Liver (tissue), 9 donors: ENCODE measurements around the gene AQP6. TPM values are rescaled to one million over a fixed set of nuclear protein-coding genes. Genes with fewer than 3 reads are reported as not detected.

Source experiments
- DNase-seq: peaks from one replicate; pipeline ENCODE4 v3.0.0-alpha.2; 2017; ENCODE audit warnings: low spot score
- H3K27ac ChIP-seq, 2 donors: one replicate each; pipeline ENCODE4 v1.7.0; 2013; ENCODE audit warnings: inconsistent platforms in 2 of 2, low read length in 2 of 2, control low read depth in 1 of 2, low read depth in 1 of 2, mild to moderate bottlenecking in 1 of 2
- H3K27me3 ChIP-seq, 4 donors: one replicate each; pipeline versions ENCODE4 v1.6.1 to v1.7.0; 2013; ENCODE audit warnings: low read length in 3 of 4, inconsistent platforms in 1 of 4, mild to moderate bottlenecking in 1 of 4, moderate library complexity in 1 of 4; ENCODE audit not compliant: control insufficient read depth in 4 of 4, insufficient read depth in 4 of 4
- H3K36me3 ChIP-seq, 4 donors: one replicate each; pipeline versions ENCODE4 v1.6.1 to v1.7.0; 2013; ENCODE audit warnings: low read length in 3 of 4, mild to moderate bottlenecking in 3 of 4, low read depth in 1 of 4, moderate library complexity in 1 of 4; ENCODE audit not compliant: control insufficient read depth in 4 of 4, insufficient read depth in 3 of 4
- H3K4me1 ChIP-seq, 4 donors: one replicate each; pipeline versions ENCODE4 v1.6.1 to v1.7.0; 2013; ENCODE audit warnings: low read length in 3 of 4, mild to moderate bottlenecking in 3 of 4, moderate library complexity in 1 of 4; ENCODE audit not compliant: control insufficient read depth in 4 of 4, insufficient read depth in 4 of 4
- H3K4me3 ChIP-seq, 3 donors: one replicate each; pipeline versions ENCODE4 v1.6.1 to v1.7.0; 2013; ENCODE audit warnings: low read length in 3 of 3, control low read depth in 1 of 3, low read depth in 1 of 3, mild to moderate bottlenecking in 1 of 3
- H3K9ac ChIP-seq, 2 donors: one replicate each; pipeline ENCODE4 v1.7.0; 2013; ENCODE audit warnings: low read length in 2 of 2, mild to moderate bottlenecking in 2 of 2, moderate library complexity in 2 of 2, control low read depth in 1 of 2, low read depth in 1 of 2
- H3K9me3 ChIP-seq, 4 donors: one replicate each; pipeline versions ENCODE4 v1.6.1 to v1.7.0; 2013; ENCODE audit warnings: low read length in 3 of 4; ENCODE audit not compliant: control insufficient read depth in 4 of 4
- EGR1 ChIP-seq, 2 donors: IDR thresholded peaks; 2 replicates each; pipeline ENCODE4 v1.6.1; 2016 to 2018; ENCODE audit warnings: antibody characterized with exemption in 2 of 2, low read depth in 2 of 2
- FOXA1 ChIP-seq: IDR thresholded peaks from 2 replicates; pipeline ENCODE4 v1.6.1; 2016; ENCODE audit warnings: antibody characterized with exemption
- FOXA2 ChIP-seq: IDR thresholded peaks from 2 replicates; pipeline ENCODE4 v1.6.1; 2016; ENCODE audit warnings: antibody characterized with exemption
- GABPA ChIP-seq, 2 donors: IDR thresholded peaks in 1 of 2; conservative IDR thresholded peaks in 1 of 2; 2 replicates each; pipeline ENCODE4 v1.6.1; 2016; ENCODE audit warnings: antibody characterized with exemption in 2 of 2, mild to moderate bottlenecking in 1 of 2, moderate library complexity in 1 of 2
- HNF4A ChIP-seq, 2 donors: conservative IDR thresholded peaks; 2 replicates each; pipeline ENCODE4 v1.6.1; 2016; ENCODE audit warnings: antibody characterized with exemption in 2 of 2, mild to moderate bottlenecking in 2 of 2
- HNF4G ChIP-seq: IDR thresholded peaks from 2 replicates; pipeline ENCODE4 v1.6.1; 2016; ENCODE audit warnings: antibody characterized with exemption
- JUND ChIP-seq, 2 donors: IDR thresholded peaks; 2 replicates each; pipeline ENCODE4 v1.6.1; 2016; ENCODE audit warnings: antibody characterized with exemption in 2 of 2
- NR2F2 ChIP-seq: IDR thresholded peaks from 2 replicates; pipeline ENCODE4 v1.6.1; 2016; ENCODE audit warnings: antibody characterized with exemption
- RAD21 ChIP-seq, 2 donors: IDR thresholded peaks; 2 replicates each; pipeline ENCODE4 v1.6.1; 2016; ENCODE audit warnings: antibody characterized with exemption in 2 of 2, mild to moderate bottlenecking in 2 of 2
- RXRA ChIP-seq, 2 donors: IDR thresholded peaks; 2 replicates each; pipeline ENCODE4 v1.6.1; 2017 to 2018; ENCODE audit warnings: antibody characterized with exemption in 2 of 2, mild to moderate bottlenecking in 1 of 2
- SP1 ChIP-seq: IDR thresholded peaks from 2 replicates; pipeline ENCODE4 v1.6.1; 2018; ENCODE audit warnings: antibody characterized with exemption, mild to moderate bottlenecking
- TAF1 ChIP-seq: conservative IDR thresholded peaks from 2 replicates; pipeline ENCODE4 v1.6.1; 2016; ENCODE audit warnings: antibody characterized with exemption, mild to moderate bottlenecking
- YY1 ChIP-seq: IDR thresholded peaks from 2 replicates; pipeline ENCODE4 v1.6.1; 2016; ENCODE audit warnings: antibody characterized with exemption, mild to moderate bottlenecking
- WGBS: extraction: QIAGEN DNeasy Blood & Tissue Kit; methylation state at CpG from one replicate; pipeline ENCODE4 v1.1.7; 2013; 5-methylcytosine and 5-hydroxymethylcytosine counted together
- polyA plus RNA-seq, 2 donors: library from polyadenylated mRNA; stranded (reverse) in 1 of 2; unstranded in 1 of 2; fragments of 200-250 nt in 1 of 2; fragments of >200 nt in 1 of 2; fragmentation: Nextera tagmentation in 1 of 2; extraction: Ambion mirVana in 1 of 2; gene quantifications; one replicate each; pipeline versions ENCODE4 v1.2.1 to v1.2.3, GENCODE V29; 2013 to 2015
- total RNA-seq, 2 donors: library from RNA; depleted of rRNA; stranded (reverse); fragments of >200 nt; gene quantifications; one replicate each; pipeline ENCODE4 v1.2.3, GENCODE V29; 2014
- TF ChIP-seq, protein P1 (sequence below): IDR thresholded peaks from 2 replicates; pipeline ENCODE4 v1.6.1; 2016; ENCODE audit warnings: antibody characterized with exemption
- TF ChIP-seq, protein P2 (sequence below): IDR thresholded peaks from 2 replicates; pipeline ENCODE4 v1.6.1; 2016; ENCODE audit warnings: antibody characterized with exemption
- TF ChIP-seq, protein P3 (sequence below): IDR thresholded peaks from 2 replicates; pipeline ENCODE4 v1.6.1; 2016; ENCODE audit warnings: antibody characterized with exemption
- TF ChIP-seq, protein P4 (sequence below): IDR thresholded peaks from 2 replicates; pipeline ENCODE4 v1.6.1; 2016; ENCODE audit warnings: antibody characterized with exemption, mild to moderate bottlenecking
- TF ChIP-seq, protein P5 (sequence below): fragments of 150-350 bp; IDR thresholded peaks from 2 replicates; pipeline ENCODE4 v1.5.1; 2017; ENCODE audit warnings: improper control_type of control experiment, low read depth, low read length; ENCODE audit not compliant: missing input control
- donor health status: healthy.
- donor health status: healthy.
- donor health status: healthy.
- donor health status: healthy.
- donor health status: healthy.

The AQP6 gene
- total and polyA plus RNA-seq, 4 donors, result 0.05 to 0.11 TPM; not detected in 2

DNA sequence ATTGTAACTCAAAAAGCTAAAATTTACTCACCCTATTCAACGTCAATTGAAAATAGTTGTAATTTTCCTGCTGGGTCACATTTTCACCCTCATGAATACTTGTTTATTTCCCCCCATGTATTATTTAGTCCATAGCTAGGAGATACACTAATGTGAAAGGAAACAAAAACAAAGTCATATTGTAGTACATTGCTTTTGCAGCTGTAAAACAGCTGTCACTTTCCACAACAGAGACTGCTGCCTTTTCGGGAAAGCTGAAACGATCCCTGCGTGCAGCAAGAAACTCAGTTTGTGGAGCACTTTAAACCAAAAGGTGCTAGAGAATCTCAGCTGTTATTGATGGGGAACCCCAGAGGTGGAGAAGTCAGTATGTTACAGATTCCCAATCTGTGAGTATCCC is 48.3 kb downstream of the AQP6 start:
- DNase-seq, result no peak
- no peaks in the 10 kb centered on the region for H3K9me3 ChIP-seq
- no peaks in the 10 kb centered on the region for H3K27me3 ChIP-seq
- no peak overlapping the region for H3K4me3 ChIP-seq
- H3K36me3 ChIP-seq, result no peaks in the 10 kb centered on the region
- peaks cover 3 to 11% (median 8%) of the 10 kb centered on the region in 4 donors for H3K4me1 ChIP-seq
- TF ChIP-seq RAD21 (IDR thresholded peaks at IDR 0.05), result no peak
- no peak for TF ChIP-seq SP1
- TF ChIP-seq GABPA (IDR thresholded peaks at IDR 0.05 in 1 of 2, conservative IDR thresholded peaks at IDR 0.05 in 1 of 2), result no peak
- TF ChIP-seq HNF4A (conservative IDR thresholded peaks at IDR 0.05), result no peak
- TF ChIP-seq EGR1 (IDR thresholded peaks at IDR 0.05; ENCODE audit: low read depth in 2 of 2), result no peak
- no peak for TF ChIP-seq NR2F2
- no peak for TF ChIP-seq JUND (IDR thresholded peaks at IDR 0.05)
- no peak for TF ChIP-seq HNF4G
- TF ChIP-seq, protein P1, sequence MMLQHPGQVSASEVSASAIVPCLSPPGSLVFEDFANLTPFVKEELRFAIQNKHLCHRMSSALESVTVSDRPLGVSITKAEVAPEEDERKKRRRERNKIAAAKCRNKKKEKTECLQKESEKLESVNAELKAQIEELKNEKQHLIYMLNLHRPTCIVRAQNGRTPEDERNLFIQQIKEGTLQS, result no peak
- TF ChIP-seq, protein P2, sequence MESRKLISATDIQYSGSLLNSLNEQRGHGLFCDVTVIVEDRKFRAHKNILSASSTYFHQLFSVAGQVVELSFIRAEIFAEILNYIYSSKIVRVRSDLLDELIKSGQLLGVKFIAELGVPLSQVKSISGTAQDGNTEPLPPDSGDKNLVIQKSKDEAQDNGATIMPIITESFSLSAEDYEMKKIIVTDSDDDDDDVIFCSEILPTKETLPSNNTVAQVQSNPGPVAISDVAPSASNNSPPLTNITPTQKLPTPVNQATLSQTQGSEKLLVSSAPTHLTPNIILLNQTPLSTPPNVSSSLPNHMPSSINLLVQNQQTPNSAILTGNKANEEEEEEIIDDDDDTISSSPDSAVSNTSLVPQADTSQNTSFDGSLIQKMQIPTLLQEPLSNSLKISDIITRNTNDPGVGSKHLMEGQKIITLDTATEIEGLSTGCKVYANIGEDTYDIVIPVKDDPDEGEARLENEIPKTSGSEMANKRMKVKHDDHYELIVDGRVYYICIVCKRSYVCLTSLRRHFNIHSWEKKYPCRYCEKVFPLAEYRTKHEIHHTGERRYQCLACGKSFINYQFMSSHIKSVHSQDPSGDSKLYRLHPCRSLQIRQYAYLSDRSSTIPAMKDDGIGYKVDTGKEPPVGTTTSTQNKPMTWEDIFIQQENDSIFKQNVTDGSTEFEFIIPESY, result no peak
- TF ChIP-seq YY1, result no peak
- no peak for TF ChIP-seq FOXA2
- no peak for TF ChIP-seq FOXA1
- TF ChIP-seq RXRA (IDR thresholded peaks at IDR 0.05), result no peak
- no peak for TF ChIP-seq TAF1
- TF ChIP-seq, protein P3, sequence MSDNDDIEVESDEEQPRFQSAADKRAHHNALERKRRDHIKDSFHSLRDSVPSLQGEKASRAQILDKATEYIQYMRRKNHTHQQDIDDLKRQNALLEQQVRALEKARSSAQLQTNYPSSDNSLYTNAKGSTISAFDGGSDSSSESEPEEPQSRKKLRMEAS, result no peak
- TF ChIP-seq, protein P4, sequence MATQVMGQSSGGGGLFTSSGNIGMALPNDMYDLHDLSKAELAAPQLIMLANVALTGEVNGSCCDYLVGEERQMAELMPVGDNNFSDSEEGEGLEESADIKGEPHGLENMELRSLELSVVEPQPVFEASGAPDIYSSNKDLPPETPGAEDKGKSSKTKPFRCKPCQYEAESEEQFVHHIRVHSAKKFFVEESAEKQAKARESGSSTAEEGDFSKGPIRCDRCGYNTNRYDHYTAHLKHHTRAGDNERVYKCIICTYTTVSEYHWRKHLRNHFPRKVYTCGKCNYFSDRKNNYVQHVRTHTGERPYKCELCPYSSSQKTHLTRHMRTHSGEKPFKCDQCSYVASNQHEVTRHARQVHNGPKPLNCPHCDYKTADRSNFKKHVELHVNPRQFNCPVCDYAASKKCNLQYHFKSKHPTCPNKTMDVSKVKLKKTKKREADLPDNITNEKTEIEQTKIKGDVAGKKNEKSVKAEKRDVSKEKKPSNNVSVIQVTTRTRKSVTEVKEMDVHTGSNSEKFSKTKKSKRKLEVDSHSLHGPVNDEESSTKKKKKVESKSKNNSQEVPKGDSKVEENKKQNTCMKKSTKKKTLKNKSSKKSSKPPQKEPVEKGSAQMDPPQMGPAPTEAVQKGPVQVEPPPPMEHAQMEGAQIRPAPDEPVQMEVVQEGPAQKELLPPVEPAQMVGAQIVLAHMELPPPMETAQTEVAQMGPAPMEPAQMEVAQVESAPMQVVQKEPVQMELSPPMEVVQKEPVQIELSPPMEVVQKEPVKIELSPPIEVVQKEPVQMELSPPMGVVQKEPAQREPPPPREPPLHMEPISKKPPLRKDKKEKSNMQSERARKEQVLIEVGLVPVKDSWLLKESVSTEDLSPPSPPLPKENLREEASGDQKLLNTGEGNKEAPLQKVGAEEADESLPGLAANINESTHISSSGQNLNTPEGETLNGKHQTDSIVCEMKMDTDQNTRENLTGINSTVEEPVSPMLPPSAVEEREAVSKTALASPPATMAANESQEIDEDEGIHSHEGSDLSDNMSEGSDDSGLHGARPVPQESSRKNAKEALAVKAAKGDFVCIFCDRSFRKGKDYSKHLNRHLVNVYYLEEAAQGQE, result no peak
- TF ChIP-seq, protein P5, sequence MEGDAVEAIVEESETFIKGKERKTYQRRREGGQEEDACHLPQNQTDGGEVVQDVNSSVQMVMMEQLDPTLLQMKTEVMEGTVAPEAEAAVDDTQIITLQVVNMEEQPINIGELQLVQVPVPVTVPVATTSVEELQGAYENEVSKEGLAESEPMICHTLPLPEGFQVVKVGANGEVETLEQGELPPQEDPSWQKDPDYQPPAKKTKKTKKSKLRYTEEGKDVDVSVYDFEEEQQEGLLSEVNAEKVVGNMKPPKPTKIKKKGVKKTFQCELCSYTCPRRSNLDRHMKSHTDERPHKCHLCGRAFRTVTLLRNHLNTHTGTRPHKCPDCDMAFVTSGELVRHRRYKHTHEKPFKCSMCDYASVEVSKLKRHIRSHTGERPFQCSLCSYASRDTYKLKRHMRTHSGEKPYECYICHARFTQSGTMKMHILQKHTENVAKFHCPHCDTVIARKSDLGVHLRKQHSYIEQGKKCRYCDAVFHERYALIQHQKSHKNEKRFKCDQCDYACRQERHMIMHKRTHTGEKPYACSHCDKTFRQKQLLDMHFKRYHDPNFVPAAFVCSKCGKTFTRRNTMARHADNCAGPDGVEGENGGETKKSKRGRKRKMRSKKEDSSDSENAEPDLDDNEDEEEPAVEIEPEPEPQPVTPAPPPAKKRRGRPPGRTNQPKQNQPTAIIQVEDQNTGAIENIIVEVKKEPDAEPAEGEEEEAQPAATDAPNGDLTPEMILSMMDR, result no peak
- 93% methylated on average over 4 of the region's 4 CpGs for WGBS
- H3K9ac ChIP-seq, result no peak overlapping the region
- H3K27ac ChIP-seq, result no peak overlapping the region
